ENCODE results near the gene CDKL4. TPM values are rescaled to one million over a fixed set of nuclear protein-coding genes. Genes with fewer than 3 reads are reported as not detected.

The CDKL4 gene
- total and polyA plus RNA-seq, 12 donors, result 0.16 to 3.9 (median 1.5) TPM

- Histone ChIP-seq H3K27ac (no peak overlapping the region), H3K4me1 (replicated peaks in 1 of 2) (no peaks in the 10 kb centered on the region), H3K4me3 (no peak overlapping the region), H3K27me3 (no peaks in the 10 kb centered on the region), H3K36me3 (replicated peaks in 1 of 2) (no peaks in the 10 kb centered on the region), H3K9me3 (replicated peaks in 1 of 3) (no peaks in the 10 kb centered on the region)
- intact Hi-C loops (cut with DNase I), result no loop called here
- WGBS, 4 donors, result 93 to 95% (median 94%) methylated on average over 7 of the region's 7 CpGs
- no peak for DNase-seq
- TF ChIP-seq POLR2A (IDR thresholded peaks at IDR 0.05) (no peak), CTCF (IDR thresholded peaks at IDR 0.05) (no peak)
These were observed 72.1 kb downstream of the CDKL4 start for GRCh38 chr2:39171621-39172020.

GRCh38 chr2:39164089-39164488, 79.7 kb downstream of the CDKL4 start:
- no peaks in the 10 kb centered on the region for H3K27me3 ChIP-seq
- WGBS, 4 donors, result 73 to 89% (median 85%) methylated on average over 4 of the region's 4 CpGs
- peaks cover 0 to under 1% (median 0%) of the 10 kb centered on the region in 3 donors for H3K9me3 ChIP-seq (replicated peaks in 1 of 3)
- no peaks in the 10 kb centered on the region for H3K4me1 ChIP-seq (replicated peaks in 1 of 2)
- no peak for DNase-seq
- H3K36me3 ChIP-seq (replicated peaks in 1 of 2), result no peaks in the 10 kb centered on the region
- TF ChIP-seq CTCF (IDR thresholded peaks at IDR 0.05), result no peak
- TF ChIP-seq POLR2A (IDR thresholded peaks at IDR 0.05), result no peak
- H3K27ac ChIP-seq, result no peak overlapping the region
- H3K4me3 ChIP-seq, result no peak overlapping the region
- intact Hi-C loops (cut with DNase I), result no loop called here

- TF ChIP-seq CTCF (IDR thresholded peaks at IDR 0.05) (no peak), POLR2A (IDR thresholded peaks at IDR 0.05) (no peak)
- intact Hi-C loops (cut with DNase I), result no loop called here
- no peak overlapping the region for H3K27ac ChIP-seq
- no peak overlapping the region for H3K4me3 ChIP-seq
- DNase-seq, result no peak
- peaks cover 0 to 3% (median 0%) of the 10 kb centered on the region in 3 donors for H3K9me3 ChIP-seq (replicated peaks in 1 of 3)
- 67 to 74% (median 72%) methylated on average over 3 of the region's 3 CpGs for WGBS, 4 donors
- no peaks in the 10 kb centered on the region for H3K27me3 ChIP-seq
- H3K4me1 ChIP-seq (replicated peaks in 1 of 2), result no peaks in the 10 kb centered on the region
- H3K36me3 ChIP-seq (replicated peaks in 1 of 2), result no peaks in the 10 kb centered on the region
These were observed 82.8 kb downstream of the CDKL4 start for GRCh38 chr2:39160982-39161381.

GRCh38 chr2:39159283-39159682, 84.5 kb downstream of the CDKL4 start:
- no peak overlapping the region for H3K4me3 ChIP-seq
- intact Hi-C loops (cut with DNase I), result no loop called here
- no peak for DNase-seq
- no peak for TF ChIP-seq POLR2A (IDR thresholded peaks at IDR 0.05)
- TF ChIP-seq CTCF (IDR thresholded peaks at IDR 0.05), result no peak
- no peaks in the 10 kb centered on the region for H3K36me3 ChIP-seq (replicated peaks in 1 of 2)
- no peak overlapping the region for H3K27ac ChIP-seq
- WGBS, 4 donors, result 87 to 92% (median 90%) methylated on average over 2 of the region's 2 CpGs
- H3K4me1 ChIP-seq (replicated peaks in 1 of 2), result no peaks in the 10 kb centered on the region
- H3K9me3 ChIP-seq (replicated peaks in 1 of 3), result peaks cover 0 to 3% (median 0%) of the 10 kb centered on the region in 3 donors
- H3K27me3 ChIP-seq, result no peaks in the 10 kb centered on the region
